Measurements from ENCODE around the gene GLIS2. TPM values are rescaled to one million over a fixed set of nuclear protein-coding genes. Genes with fewer than 3 reads are reported as not detected.

Gene GLIS2
- total RNA-seq, 1 experiment from 2014 or later, result 44.2 TPM

DNA sequence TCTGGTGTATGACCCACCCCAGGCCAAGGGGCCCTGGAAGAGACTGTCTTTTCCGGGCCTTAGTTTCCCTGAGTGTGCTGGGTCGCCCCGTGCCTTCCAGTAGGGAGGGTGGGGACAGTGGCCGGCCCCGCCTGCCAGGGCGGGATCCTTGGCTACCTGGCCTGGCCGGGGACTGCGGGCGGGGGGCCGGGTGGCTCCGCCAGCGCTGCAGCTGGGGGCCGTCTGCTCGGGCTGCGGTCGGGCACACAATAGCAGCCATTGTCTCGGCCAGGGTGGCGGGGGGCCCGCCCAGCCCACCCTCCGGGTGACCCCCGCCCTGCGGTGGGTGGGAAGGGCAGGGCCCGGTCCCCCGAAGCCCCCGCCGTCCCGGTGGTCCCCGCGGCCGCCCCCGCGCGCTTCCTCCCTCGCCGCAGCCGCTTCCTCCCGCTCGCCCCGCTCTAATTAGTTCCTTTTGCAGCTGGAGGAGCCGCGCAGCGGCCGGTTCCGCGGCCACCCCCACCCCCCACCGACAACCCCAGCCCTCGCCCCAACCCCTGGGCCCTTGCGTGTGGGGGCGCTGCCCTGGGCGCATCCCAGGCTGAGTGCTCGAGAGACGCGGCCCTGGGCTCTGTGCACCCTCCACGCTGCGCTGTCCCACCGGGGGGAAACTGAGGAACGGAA lies 11.6 kb downstream of the GLIS2 start:
- Histone ChIP-seq H3K4me1 (replicated peaks; ENCODE audit: insufficient read depth) (no peaks in the 10 kb centered on the region), H3K4me2 (no peak overlapping the region), H3K4me3 (no peak overlapping the region), H3K9me2 (ENCODE audit: insufficient read depth) (no peaks in the 10 kb centered on the region), H3K27ac (no peak overlapping the region), H3K79me2 (ENCODE audit: low read depth) (no peaks in the 10 kb centered on the region), H2AFZ (no peak overlapping the region), H4K20me1 (ENCODE audit: insufficient read depth) (peaks cover 31% of the 10 kb centered on the region), H3K9me3 (ENCODE audit: insufficient read depth, low read depth) (no peaks in the 10 kb centered on the region), H3K27me3 (ENCODE audit: insufficient read depth, low read depth) (no peaks in the 10 kb centered on the region), H3F3A (ENCODE audit: insufficient read depth, low read depth) (peaks cover 7% of the 10 kb centered on the region; the same call in 1 of the 2 replicates), H3K36me3 (ENCODE audit: low read depth) (no peaks in the 10 kb centered on the region)
- TF ChIP-seq, protein P1, sequence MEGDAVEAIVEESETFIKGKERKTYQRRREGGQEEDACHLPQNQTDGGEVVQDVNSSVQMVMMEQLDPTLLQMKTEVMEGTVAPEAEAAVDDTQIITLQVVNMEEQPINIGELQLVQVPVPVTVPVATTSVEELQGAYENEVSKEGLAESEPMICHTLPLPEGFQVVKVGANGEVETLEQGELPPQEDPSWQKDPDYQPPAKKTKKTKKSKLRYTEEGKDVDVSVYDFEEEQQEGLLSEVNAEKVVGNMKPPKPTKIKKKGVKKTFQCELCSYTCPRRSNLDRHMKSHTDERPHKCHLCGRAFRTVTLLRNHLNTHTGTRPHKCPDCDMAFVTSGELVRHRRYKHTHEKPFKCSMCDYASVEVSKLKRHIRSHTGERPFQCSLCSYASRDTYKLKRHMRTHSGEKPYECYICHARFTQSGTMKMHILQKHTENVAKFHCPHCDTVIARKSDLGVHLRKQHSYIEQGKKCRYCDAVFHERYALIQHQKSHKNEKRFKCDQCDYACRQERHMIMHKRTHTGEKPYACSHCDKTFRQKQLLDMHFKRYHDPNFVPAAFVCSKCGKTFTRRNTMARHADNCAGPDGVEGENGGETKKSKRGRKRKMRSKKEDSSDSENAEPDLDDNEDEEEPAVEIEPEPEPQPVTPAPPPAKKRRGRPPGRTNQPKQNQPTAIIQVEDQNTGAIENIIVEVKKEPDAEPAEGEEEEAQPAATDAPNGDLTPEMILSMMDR (conservative IDR thresholded peaks at IDR 0.05), result no peak
- TF ChIP-seq EZH2 (IDR thresholded peaks at IDR 0.05; ENCODE audit: low read depth), result no peak
- intact Hi-C loops (cut with micrococcal nuclease; ENCODE audit: unreplicated experiment), result no loop called here
- DNase-seq, result no peak
- BruUV-seq (replicated peaks), result no TSS peak
- CTCF ChIA-PET, result no interaction called here
- POLR2A ChIA-PET (ENCODE audit: unreplicated experiment), result no interaction called here

DNA sequence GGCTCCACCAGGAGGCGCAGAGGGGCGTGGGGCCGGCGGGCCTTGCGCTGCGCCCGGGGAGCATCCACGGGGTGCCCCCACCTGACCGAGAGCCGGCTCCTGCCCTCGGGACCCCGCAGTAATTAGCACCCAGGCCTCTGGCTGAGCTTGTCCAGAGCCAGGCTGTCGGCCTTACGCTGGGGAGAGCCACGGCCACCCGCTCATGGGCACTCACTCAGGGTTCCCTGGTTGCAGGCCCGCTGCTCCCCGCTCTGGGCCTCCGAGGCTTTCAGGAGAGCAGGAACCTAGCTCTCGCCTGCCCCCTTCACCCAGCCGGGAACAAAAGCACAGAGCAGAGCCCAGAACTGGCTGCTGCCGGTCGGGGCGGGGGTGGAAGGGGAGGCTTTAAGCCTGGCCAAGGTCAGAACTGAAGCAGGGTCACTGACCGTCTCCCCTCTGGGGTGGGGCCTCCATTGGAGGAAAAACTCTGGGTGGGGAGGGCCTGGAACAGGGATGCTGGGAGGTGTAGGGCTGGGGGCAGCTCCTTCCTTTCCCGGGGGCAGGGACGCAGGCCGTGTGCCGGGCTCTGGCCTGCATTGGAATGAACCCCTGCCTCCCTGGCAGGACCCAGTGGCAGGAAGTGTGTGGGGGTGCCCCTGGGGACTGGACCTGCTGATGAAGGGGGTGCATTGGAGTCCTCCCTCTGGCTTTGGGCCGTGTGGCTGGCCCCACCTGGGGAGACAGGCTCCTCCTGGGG lies 12.3 kb downstream of the GLIS2 start:
- Histone ChIP-seq H2AFZ (no peak overlapping the region), H3K27ac (no peak overlapping the region), H3K4me3 (no peak overlapping the region), H4K20me1 (ENCODE audit: insufficient read depth) (peaks cover 25% of the 10 kb centered on the region), H3K4me2 (no peak overlapping the region), H3K79me2 (ENCODE audit: low read depth) (no peaks in the 10 kb centered on the region), H3K36me3 (ENCODE audit: low read depth) (no peaks in the 10 kb centered on the region), H3K4me1 (replicated peaks; ENCODE audit: insufficient read depth) (no peaks in the 10 kb centered on the region), H3F3A (ENCODE audit: insufficient read depth, low read depth) (peaks cover 7% of the 10 kb centered on the region; the same call in 1 of the 2 replicates), H3K9me2 (ENCODE audit: insufficient read depth) (no peaks in the 10 kb centered on the region), H3K9me3 (ENCODE audit: insufficient read depth, low read depth) (no peaks in the 10 kb centered on the region), H3K27me3 (ENCODE audit: insufficient read depth, low read depth) (no peaks in the 10 kb centered on the region)
- intact Hi-C loops (cut with micrococcal nuclease; ENCODE audit: unreplicated experiment), result no loop called here
- ChIA-PET POLR2A (ENCODE audit: unreplicated experiment) (no interaction called here), CTCF (interaction anchor here (0.6 to 1.6 kb wide), 2 partner anchors 39 to 340 kb away, joined by 3 to 10 read pairs; no protein-coding TSS in a partner anchor)
- no peak for TF ChIP-seq EZH2 (IDR thresholded peaks at IDR 0.05; ENCODE audit: low read depth)
- TF ChIP-seq, protein P1 (conservative IDR thresholded peaks at IDR 0.05), result no peak
- peak in 1 of 2 experiments; percentile 6 for DNase-seq
- no TSS peak for BruUV-seq (replicated peaks)

DNA sequence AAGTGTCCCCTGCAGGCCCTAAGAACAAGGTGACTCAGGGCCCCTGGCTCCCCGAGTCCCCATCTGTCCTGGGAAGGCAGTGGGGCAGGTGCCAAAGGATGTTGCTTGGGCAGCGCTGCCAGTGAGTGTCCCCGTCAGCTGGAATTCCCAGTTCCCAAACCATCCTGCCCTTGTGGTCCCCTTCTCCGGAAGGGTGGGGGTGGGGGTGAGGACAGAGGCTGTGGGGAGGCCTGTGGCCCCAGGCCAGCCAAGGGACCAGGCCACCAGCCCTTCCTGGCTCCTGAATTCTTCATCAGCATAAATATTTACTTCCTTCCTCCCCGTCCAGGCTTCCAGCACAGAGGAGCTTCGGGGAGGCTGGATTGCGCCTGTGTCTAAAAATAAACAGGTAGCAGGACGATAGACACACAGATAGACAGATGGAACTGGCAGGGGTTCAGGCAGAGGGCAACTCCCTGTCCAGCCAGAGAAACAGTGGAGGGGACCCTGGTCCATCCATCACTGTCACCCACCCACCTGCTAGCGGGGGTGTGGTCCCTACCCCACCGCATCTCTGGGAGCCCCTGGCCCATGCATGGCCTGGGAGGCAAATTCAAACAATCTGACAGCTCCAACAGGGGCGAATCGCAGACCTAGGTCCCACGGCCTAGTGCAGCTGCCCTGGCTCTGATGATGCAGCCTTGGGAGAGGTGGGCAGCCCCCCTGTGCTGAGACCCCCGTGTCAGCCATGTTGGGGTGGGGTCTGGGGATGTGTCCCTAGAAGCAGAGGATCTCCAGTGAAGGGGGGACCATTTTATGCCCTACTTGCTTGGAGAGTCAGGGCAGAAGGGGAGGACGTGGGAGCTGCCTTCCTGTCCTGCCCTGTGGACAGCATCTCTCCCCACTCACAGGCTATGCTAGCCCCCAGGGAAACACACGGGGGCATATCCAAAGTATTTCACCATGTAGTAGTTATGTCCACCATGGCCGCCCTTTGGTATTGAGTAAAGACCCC lies 13.2 kb downstream of the GLIS2 start:
- Histone ChIP-seq H3K4me2 (no peak overlapping the region), H3K4me1 (replicated peaks; ENCODE audit: insufficient read depth) (no peaks in the 10 kb centered on the region), H3K4me3 (no peak overlapping the region), H4K20me1 (ENCODE audit: insufficient read depth) (peaks cover 26% of the 10 kb centered on the region), H3K27ac (no peak overlapping the region), H3K9me2 (ENCODE audit: insufficient read depth) (no peaks in the 10 kb centered on the region), H2AFZ (no peak overlapping the region), H3K79me2 (ENCODE audit: low read depth) (no peaks in the 10 kb centered on the region), H3K36me3 (ENCODE audit: low read depth) (no peaks in the 10 kb centered on the region), H3K9me3 (ENCODE audit: insufficient read depth, low read depth) (no peaks in the 10 kb centered on the region), H3F3A (ENCODE audit: insufficient read depth, low read depth) (peaks cover 7% of the 10 kb centered on the region; the same call in 1 of the 2 replicates), H3K27me3 (ENCODE audit: insufficient read depth, low read depth) (no peaks in the 10 kb centered on the region)
- ChIA-PET CTCF (interaction anchor here (0.6 to 1.6 kb wide), 5 partner anchors 19 to 346 kb away, joined by 3 to 10 read pairs (median 5); no protein-coding TSS in a partner anchor), POLR2A (ENCODE audit: unreplicated experiment) (no interaction called here)
- DNase-seq, result no peak
- TF ChIP-seq, protein P1 (conservative IDR thresholded peaks at IDR 0.05), result no peak
- no peak for TF ChIP-seq EZH2 (IDR thresholded peaks at IDR 0.05; ENCODE audit: low read depth)
- no TSS peak for BruUV-seq (replicated peaks)
- intact Hi-C loops (cut with micrococcal nuclease; ENCODE audit: unreplicated experiment), result no loop called here

Data from PC-9 (cell line).